Sigmoid colon (tissue), 4 donors: ENCODE results near the gene MAD1L1.

ENCODE experiments used
- CTCF ChIP-seq, 4 experiments: fragments of 450-650 bp in 3 of 4; fragments of 200-600 bp in 1 of 4; IDR thresholded peaks; one replicate each; pipeline ENCODE4 v1.5.1; 2016 to 2019; ENCODE audit warnings: antibody characterized with exemption in 4 of 4, mild to moderate bottlenecking in 3 of 4, moderate library complexity in 2 of 4
- EP300 ChIP-seq, 4 donors: sonication (generic); formaldehyde crosslinking; IDR thresholded peaks; one replicate each; pipeline ENCODE4 v1.6.1; 2017; ENCODE audit warnings: antibody characterized with exemption in 4 of 4
- POLR2A ChIP-seq, 2 donors: fragments of 450-650 bp; IDR thresholded peaks; one replicate each; pipeline ENCODE4 v1.6.1; 2016; ENCODE audit warnings: antibody characterized with exemption in 2 of 2, mild to moderate bottlenecking in 2 of 2, moderate library complexity in 2 of 2
- POLR2AphosphoS5 ChIP-seq, 4 donors: sonication (generic); formaldehyde crosslinking; IDR thresholded peaks; one replicate each; pipeline ENCODE4 v1.6.1; 2017; ENCODE audit warnings: antibody characterized with exemption in 4 of 4

- TF ChIP-seq CTCF (IDR thresholded peaks at IDR 0.05) (no peak), POLR2AphosphoS5 (IDR thresholded peaks at IDR 0.05) (no peak), POLR2A (IDR thresholded peaks at IDR 0.05) (no peak), EP300 (IDR thresholded peaks at IDR 0.05) (no peak)
These were observed 14.3 kb downstream of the MAD1L1 start for GRCh38 chr7:2218444-2218785.
